ENCODE data around the gene RASSF6.

GRCh38 chr4:73606465-73606974, 13.7 kb downstream of the RASSF6 start:
- TF ChIP-seq EZH2phosphoT487 (IDR thresholded peaks at IDR 0.05; ENCODE audit: borderline replicate concordance, low read depth, low read length): no peak
- no peak for TF ChIP-seq CTCF (conservative IDR thresholded peaks at IDR 0.05; ENCODE audit: low read length)
